Measurements from ENCODE around the gene ADAMTSL1.

ADAMTSL1 gene

DNA sequence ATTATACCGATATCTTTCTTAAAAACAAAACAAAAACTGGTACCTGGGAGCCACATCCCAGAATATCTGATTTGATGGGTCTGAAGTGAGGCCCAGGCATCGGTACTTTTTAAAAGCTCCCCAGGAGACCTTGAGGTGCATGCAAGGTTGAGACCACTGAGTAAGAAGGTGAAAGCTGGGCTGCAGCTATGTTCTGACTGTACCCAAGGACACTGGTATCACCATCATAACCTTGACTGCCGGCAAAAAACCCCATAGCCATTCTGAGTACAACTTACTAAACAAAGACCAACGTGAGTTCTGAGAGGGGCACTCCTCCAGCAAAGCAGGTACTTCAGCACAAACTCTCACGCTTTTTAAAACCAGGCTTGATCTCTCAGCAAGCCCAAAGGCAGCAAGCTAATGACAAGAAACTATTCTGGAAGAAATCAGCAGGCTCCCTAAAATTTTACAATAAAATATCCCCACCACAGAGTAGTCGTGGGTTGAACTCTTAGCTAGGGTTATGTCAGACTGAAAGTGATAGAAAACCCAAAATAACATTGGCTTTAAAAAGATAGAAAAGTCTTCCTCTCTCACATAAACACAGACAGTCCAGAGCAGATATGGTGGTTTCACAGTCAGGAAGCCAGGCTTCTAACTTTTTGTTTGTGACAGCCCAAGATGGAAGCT lies 295.1 kb downstream of the ADAMTSL1 start:
- DNase-seq (ENCODE audit: low read depth in 1 of 2, low spot score in 1 of 2): no peak

DNA sequence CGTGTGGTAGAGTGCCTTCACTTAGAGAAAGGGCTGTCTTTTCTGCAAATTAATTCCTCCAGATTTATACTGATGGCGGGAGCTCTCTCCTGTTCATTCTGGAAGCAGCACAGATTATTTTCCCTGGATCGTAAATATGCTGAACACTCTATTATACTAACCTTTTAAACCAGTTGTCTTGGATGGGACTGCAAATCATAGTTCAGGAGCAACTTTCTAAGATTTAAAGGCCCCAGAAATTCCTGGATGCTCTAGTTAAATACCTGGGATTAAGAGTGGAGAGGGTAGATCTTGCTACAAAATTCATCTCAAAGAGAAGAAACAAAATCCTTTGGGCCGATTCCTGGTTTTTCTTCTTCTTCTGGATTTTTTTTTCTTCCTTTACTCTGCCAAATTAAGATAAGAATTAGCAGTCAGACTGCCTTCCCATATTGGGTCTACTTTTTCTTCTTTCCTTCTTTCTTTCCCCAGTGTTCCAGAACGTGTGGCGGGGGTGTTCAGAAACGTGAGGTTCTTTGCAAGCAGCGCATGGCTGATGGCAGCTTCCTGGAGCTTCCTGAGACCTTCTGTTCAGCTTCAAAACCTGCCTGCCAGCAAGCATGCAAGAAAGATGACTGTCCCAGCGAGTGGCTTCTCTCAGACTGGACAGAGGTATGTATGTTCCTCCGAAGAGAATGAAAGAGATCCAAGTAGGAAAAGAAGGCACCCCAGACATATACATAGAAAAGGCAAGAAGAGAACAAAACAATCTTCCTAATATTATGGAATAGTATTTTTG lies 296.4 kb downstream of the ADAMTSL1 start:
- no peak for DNase-seq (ENCODE audit: low read depth in 1 of 2, low spot score in 1 of 2)

DNA sequence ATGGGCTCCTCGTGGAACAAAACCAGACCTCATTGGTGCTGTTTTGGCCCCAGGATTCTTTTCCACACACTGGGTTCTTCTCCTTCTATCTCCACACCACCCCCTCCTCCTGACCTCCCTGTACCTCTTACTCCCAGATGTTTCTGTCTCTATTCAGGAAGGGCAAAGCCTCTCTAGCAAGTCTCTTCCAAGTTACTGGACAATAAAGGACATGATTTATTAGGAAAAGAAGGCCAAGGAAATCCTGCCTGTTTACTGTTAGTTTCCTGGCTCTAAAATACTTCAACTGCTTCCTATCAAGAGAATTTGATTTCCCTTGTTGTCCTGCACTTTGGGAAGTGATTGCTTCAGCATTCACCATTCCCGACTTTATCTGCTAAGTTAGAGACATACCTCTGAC lies 297.1 kb downstream of the ADAMTSL1 start:
- DNase-seq (ENCODE audit: low read depth in 1 of 2, low spot score in 1 of 2): no peak

DNA sequence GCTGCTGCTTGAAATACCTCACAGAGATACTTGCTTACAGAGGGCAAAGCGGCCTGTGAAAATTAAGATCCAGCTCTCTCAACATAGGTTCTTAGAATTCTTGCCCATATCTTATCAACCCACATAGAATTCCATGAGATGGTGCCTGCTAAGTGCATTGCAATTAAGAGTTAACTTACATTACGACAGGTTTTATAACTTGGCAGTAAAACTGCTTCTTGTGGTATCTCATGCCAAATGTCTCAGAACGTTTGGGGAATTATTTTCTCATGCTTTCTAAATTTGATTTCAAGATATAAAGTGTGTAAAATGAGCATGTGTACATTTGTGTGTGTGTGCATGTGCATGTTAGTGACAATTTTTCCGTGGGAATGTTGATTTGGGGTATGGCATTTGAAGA lies 297.8 kb downstream of the ADAMTSL1 start:
- DNase-seq (ENCODE audit: low read depth in 1 of 2, low spot score in 1 of 2): no peak

DNA sequence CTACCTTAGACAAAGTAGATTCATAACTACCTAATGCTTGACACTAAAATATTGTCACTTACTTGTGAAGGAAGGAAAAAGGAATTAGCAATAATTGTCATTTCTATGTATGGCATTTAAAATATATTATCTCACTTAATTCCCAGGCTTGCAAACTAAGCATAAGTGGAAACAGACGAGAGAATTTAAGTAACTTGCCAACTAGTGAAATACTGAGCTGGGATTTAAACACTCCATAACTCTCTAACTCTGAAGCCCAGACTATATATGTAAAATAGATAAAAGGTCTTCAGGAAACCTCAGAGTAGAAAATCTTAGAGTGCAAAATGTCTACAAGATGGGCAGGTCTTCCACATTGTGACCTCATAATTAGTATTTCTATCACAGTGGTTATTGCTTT lies 301.3 kb downstream of the ADAMTSL1 start:
- no peak for DNase-seq (ENCODE audit: low read depth in 1 of 2, low spot score in 1 of 2)

DNA sequence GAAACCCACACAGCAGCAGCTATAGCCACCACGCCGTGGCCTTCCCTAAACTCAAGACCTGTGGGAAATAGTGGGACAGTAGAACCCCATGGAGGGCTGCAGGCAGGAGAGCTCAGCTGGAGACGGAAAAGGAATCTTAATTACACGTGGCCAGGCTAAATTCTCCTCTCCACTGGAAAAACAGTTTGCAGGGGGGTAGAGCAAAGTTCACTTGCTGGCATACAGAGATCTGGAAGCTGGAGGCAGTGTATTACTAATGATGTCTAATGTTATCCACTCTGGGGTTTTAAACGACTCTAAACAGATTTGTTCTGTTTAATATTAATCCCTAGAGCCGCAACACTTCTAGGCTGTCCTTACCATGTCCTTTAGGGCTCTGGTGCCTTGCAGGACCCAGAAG lies 302.0 kb downstream of the ADAMTSL1 start:
- no peak for DNase-seq (ENCODE audit: low read depth in 1 of 2, low spot score in 1 of 2)

DNA sequence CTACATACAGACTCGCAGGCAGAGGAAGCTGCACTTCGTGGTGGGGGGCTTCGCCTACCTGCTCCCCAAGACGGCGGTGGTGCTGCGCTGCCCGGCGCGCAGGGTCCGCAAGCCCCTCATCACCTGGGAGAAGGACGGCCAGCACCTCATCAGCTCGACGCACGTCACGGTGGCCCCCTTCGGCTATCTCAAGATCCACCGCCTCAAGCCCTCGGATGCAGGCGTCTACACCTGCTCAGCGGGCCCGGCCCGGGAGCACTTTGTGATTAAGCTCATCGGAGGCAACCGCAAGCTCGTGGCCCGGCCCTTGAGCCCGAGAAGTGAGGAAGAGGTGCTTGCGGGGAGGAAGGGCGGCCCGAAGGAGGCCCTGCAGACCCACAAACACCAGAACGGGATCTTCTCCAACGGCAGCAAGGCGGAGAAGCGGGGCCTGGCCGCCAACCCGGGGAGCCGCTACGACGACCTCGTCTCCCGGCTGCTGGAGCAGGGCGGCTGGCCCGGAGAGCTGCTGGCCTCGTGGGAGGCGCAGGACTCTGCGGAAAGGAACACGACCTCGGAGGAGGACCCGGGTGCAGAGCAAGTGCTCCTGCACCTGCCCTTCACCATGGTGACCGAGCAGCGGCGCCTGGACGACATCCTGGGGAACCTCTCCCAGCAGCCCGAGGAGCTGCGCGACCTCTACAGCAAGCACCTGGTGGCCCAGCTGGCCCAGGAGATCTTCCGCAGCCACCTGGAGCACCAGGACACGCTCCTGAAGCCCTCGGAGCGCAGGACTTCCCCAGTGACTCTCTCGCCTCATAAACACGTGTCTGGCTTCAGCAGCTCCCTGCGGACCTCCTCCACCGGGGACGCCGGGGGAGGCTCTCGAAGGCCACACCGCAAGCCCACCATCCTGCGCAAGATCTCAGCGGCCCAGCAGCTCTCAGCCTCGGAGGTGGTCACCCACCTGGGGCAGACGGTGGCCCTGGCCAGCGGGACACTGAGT lies 303.2 kb downstream of the ADAMTSL1 start:
- no peak for DNase-seq (ENCODE audit: low read depth in 1 of 2, low spot score in 1 of 2)

DNA sequence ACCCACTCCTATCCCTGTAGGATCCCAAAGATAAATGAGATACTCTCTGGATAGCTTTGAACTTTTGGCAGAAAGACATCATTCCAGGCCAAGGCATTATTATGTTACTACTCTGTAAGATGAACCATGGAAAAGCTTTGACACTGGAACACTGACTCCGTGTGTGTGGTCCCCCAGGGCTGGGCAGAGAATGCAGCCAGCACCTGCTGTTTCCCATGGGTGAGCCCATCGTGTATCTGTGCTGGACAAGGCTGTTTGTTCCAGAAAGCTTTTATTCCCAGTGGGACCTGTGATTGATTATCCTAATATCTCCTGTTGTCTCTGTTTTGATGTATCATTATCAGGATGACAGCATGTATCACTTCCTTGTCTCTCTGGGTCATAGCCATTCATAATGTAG lies 304.2 kb downstream of the ADAMTSL1 start:
- DNase-seq (ENCODE audit: low read depth in 1 of 2, low spot score in 1 of 2): no peak

DNA sequence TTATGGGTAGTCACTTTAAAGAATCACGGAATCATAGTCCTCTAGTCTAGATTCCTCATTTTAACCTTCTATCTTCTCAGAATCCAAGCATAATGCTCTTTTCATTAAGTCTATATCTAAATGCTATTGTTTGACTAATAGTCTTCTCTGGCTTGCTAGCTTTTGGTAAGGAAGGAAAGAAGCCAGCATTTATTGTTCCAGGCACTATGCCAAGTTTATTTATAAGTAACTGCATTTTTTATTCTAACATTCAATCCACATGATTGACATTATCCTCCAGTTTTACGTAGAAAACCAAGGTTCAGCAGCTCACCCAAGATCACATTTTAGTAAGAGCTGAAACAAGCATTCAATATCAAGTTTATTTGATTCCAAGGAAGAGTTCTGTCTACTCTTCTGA lies 304.9 kb downstream of the ADAMTSL1 start:
- no peak for DNase-seq (ENCODE audit: low read depth in 1 of 2, low spot score in 1 of 2)

DNA sequence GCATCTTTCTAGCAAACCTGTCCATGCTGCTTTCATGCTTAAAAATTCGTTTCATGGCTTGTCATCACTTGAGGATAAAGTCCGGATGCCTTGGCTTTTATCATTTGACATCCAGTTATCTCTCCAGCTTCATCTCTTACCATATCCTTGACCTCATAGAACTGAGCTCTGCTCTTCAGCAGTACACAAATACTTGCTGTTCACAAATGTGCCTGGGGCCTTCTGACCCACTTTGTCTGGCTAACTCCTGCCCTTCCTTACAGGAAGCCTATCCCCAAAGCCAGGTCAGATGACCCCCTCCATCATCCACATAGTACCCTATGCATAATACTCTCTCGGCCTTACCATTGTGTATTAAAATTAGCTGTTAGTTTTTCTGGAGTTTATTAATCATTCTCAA lies 310.0 kb downstream of the ADAMTSL1 start:
- no peak for DNase-seq (ENCODE audit: low read depth in 1 of 2, low spot score in 1 of 2)

DNA sequence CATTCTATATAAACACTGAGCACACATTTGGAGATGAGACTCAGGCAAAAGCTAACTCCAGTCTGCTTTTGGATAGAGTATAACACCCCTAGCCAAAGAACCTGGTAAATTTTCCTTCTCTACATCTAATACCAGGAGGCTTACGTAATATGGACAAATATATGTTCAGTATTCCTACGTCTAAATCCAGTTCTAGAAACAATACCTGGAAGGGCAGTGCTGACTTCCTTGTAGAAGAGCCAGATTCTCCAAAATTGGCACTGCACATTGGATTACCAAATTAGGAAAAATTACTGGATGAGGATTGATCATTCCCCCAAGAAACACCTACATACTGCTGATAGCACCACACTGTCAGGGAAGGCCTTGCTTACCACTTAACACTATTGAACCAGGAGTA lies 311.7 kb downstream of the ADAMTSL1 start:
- no peak for DNase-seq (ENCODE audit: low read depth in 1 of 2, low spot score in 1 of 2)

DNA sequence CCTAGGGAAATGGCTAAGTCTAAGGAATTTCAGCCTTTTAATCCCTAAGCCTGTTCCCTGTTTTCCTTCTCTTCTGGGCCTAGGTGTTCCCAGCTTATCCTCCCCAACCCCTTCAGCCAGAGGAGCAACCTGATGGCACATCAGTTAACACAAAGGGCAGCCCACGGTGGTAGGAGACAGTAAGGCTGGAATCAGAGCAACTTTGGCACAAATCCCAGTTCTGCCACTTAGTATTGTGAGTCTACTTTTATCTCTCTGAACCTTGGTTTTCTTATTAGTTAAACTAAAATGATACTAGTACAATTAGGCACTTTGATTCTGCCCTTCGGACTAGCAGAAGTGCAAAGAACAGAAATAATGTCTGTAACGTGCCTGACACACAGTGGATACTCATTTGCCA lies 312.2 kb downstream of the ADAMTSL1 start:
- no peak for DNase-seq (ENCODE audit: low read depth in 1 of 2, low spot score in 1 of 2)

DNA sequence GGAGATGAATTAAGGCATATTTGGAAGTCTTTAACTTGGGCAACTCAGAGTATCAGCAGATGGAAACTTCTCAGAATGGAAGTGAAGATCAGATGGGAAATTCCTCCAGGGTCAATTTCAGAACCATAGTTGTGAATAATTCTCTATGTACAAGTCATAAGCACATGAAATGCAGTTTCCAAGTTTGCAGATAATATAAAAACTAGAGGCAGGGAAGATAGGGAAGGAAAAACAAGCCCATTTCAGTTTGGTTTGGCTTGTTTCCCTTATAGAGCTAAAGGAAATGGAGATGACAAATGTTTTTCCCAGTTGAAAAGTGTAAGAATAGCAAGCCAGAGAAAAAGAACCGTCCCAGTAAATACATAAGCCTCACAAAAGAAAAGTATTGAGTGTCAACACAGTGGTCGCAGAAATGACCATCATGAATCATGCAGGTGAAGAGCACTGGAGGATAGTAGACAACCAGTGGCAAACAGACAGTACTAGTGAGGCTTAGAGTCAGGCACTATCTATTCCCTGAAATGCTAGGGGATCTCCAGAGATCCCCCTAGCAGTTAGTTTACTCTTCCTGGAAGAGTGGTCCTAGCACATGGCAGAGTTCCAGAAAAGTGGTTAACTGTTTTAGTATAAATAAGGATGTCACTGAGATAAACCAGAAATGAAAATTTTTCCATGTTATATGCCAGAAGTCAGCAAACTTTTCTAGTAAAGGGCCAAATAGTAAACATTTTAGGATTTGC lies 313.1 kb downstream of the ADAMTSL1 start:
- no peak for DNase-seq (ENCODE audit: low read depth in 1 of 2, low spot score in 1 of 2)

DNA sequence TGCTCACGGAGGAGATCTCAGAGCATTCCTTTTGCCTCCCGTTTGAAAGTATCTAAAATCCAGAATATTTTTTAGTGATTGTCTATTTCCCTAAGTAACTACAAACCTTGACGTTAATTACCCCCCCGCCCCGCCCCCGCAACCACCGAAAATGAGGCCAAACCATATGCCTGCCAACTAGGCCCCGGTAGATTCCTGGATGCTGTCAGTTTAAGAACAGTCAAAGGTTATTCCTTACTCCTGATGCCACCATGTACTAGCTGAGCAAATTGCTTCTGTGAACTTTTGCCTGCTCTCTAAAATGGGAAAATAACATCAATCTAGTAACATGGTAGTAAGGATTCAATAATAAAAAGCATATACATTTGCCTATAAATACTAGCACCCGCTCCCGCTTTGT lies 314.3 kb downstream of the ADAMTSL1 start:
- no peak for DNase-seq (ENCODE audit: low read depth in 1 of 2, low spot score in 1 of 2)

DNA sequence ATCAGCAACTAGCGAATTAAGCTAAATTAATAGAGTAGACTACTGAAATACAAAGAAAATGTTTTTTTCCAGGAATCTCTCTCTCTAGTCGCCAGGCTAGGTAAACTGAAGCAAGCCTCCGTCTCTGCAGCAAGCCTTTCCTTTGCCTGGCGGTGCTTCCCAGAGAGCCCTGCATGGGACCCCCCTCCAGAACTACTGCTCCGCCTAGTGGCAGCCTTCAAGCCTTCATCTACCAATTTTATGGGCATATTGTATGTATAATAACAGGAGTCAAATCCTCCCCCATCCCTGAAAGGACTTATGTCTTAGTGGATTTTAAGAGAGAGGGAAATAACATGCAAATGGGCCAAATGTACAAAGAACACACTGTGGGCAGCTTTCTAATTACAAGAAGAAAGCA lies 317.1 kb downstream of the ADAMTSL1 start:
- no peak for DNase-seq (ENCODE audit: low read depth in 1 of 2, low spot score in 1 of 2)

DNA sequence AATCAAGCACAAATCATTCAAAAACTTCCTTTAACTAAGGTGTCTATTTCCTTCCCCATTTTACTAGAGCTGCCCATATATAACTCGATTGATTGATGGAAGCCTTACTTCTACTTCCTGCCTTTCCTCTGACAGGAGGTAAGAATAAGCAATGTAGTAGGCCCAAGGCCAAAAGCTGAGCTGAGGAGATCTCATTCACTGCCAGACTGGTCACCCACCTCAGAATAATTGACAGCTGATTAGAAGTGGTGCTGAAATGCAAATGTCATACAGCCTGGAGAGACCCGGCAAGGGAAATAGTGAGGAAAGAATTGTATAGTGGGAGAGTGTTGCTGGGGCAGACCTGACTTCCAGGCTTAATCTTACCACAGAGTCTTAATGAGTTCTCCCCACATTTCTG lies 319.2 kb downstream of the ADAMTSL1 start:
- no peak for DNase-seq (ENCODE audit: low read depth in 1 of 2, low spot score in 1 of 2)

DNA sequence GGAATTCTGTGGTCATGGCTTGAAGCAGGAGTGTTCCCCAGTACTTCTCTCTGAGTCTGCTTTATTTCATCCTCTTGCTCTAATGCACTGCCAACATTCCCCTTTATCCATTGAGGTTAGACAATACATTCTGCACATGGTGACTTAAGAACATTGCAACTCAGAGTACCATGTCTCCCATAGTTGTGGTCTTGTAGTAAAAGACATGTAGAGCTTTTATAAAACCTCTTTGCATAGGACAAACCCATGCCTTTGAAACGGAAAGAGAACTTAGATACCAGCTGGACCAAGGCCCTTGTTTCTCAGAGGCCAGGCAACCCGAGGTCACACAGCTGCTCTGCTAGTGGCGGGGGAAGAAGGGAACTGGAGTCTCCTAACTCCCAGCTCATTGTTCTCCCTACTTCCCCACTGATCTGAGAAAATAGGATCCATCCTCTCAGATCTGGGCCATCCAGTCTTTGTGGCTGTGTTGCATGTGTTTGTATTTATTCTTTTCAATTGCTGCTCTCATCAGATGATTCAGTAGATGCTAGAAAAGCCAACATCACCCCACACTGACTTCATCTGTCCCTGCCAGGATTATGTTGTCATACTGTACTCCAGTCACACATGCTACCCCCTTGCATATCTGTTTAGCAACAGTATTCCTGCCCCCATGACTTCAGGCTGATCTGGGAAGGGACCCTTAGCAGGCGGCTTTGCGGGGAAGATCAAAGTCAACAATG lies 322.2 kb downstream of the ADAMTSL1 start:
- no peak for DNase-seq (ENCODE audit: low read depth in 1 of 2, low spot score in 1 of 2)

DNA sequence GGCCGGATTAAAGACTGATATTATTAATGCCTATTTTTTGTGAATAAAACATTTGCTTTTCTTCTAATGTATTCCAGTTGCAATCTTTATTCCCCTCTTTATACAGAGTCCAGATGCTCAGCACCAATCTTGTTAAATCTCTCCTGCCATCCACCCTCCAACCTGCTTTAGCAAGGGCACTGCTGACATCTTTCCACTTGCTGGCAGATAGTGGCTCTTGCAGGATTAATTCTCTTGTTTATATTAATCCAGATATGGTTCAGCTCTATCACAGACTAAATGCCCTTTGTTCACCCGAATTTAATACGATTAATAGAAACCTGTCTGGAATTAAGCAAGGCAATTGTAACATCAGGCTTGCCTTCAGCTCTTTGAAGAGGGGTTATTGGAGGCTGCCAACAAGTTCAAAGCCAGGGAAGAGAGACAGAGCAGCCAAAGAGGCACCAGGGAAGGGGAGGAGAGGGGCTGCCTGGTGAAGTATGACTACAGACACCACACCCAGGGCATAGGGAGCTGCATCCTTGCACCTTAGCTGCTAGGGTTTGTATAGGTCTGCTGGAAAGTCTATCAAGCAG lies 322.8 kb downstream of the ADAMTSL1 start:
- no peak for DNase-seq (ENCODE audit: low read depth in 1 of 2, low spot score in 1 of 2)

DNA sequence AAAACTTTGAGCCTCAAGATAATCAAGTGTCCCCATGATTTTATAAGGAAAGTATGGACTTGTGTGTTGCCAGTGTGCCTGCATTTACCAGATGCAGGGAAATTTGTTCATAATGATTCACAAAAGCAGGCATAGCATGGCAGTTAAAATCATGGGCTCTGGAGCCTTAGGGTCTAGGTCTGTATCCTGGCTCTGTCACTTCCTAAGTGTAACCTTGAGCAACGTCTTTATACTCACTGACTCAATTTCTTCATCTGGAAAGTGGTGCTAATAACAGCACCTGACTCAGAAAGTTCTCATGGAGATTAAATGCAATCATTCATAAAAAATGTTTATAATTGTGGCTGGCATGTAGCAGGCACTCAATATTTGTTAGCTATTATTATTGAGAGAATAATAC lies 324.2 kb downstream of the ADAMTSL1 start:
- no peak for DNase-seq (ENCODE audit: low read depth in 1 of 2, low spot score in 1 of 2)
